Neural cell (in vitro differentiated cells): Measurements from ENCODE around the gene ANGPTL8.

ENCODE experiments used
- EZH2 ChIP-seq: fragments of 200-600, 300-800 bp; shearing (Covaris generic), sonication (generic); IDR thresholded peaks from 2 replicates; pipeline ENCODE4 v1.6.1; 2014; ENCODE audit warnings: antibody characterized with exemption, low read length, borderline replicate concordance, mild to moderate bottlenecking; ENCODE audit not compliant: insufficient read depth, poor library complexity, severe bottlenecking
- MXI1 ChIP-seq: fragments of 450-650 bp; conservative IDR thresholded peaks from 2 replicates; pipeline ENCODE4 v1.6.1; 2014; ENCODE audit warnings: antibody characterized with exemption, mild to moderate bottlenecking; ENCODE audit not compliant: poor library complexity, severe bottlenecking
- RAD21 ChIP-seq: fragments of 450-650 bp; conservative IDR thresholded peaks from 2 replicates; pipeline ENCODE4 v1.6.1; 2014; ENCODE audit warnings: antibody characterized with exemption, mild to moderate bottlenecking, moderate library complexity
- TF ChIP-seq, protein P1 (sequence below): fragments of 450-650 bp; IDR thresholded peaks from 2 replicates; pipeline ENCODE4 v1.5.1; 2014; ENCODE audit warnings: antibody characterized with exemption, mild to moderate bottlenecking, moderate library complexity; ENCODE audit not compliant: poor library complexity, severe bottlenecking

DNA sequence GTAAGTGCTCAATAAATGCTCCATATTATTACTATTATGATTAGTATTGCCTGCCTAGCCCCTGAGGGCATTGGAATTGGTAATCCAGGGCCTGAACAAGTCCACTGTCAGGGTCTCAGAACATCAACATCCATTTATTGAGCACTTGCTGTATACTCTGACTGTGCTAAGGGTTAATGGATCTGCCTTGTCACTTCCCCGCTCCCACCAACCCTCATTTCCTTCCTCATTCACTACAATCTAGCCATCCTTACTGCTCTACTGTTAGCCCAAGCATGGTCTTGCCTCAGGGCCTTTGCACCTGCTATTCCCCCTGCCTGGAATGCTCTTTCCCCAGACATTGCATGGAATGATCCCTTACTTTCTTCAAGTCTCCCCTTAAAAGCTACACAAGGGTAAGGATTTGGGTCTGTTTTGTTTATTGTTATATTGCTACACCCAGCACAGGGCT, 12.7 kb upstream of the ANGPTL8 start:
- TF ChIP-seq, protein P1, sequence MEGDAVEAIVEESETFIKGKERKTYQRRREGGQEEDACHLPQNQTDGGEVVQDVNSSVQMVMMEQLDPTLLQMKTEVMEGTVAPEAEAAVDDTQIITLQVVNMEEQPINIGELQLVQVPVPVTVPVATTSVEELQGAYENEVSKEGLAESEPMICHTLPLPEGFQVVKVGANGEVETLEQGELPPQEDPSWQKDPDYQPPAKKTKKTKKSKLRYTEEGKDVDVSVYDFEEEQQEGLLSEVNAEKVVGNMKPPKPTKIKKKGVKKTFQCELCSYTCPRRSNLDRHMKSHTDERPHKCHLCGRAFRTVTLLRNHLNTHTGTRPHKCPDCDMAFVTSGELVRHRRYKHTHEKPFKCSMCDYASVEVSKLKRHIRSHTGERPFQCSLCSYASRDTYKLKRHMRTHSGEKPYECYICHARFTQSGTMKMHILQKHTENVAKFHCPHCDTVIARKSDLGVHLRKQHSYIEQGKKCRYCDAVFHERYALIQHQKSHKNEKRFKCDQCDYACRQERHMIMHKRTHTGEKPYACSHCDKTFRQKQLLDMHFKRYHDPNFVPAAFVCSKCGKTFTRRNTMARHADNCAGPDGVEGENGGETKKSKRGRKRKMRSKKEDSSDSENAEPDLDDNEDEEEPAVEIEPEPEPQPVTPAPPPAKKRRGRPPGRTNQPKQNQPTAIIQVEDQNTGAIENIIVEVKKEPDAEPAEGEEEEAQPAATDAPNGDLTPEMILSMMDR, result no peak
- TF ChIP-seq RAD21 (no peak), MXI1 (no peak), EZH2 (no peak)
